ENCODE measurements around the gene EFNA5. TPM values are rescaled to one million over a fixed set of nuclear protein-coding genes. Genes with fewer than 3 reads are reported as not detected.

Gene EFNA5
- total and polyA plus RNA-seq, 2 experiments from 2014 or later: 7.5 to 10.1 TPM

- ATAC-seq (no peak), DNase-seq (ENCODE audit: low spot score) (no peak)
- H3F3A ChIP-seq (replicated peaks; ENCODE audit: low read depth): no peaks in the 10 kb centered on the region
- H3K4me1 ChIP-seq (ENCODE audit: insufficient read depth): peaks cover 39% of the 10 kb centered on the region
- H4K20me1 ChIP-seq (replicated peaks; ENCODE audit: insufficient read depth): no peaks in the 10 kb centered on the region
- Mint-ChIP-seq H3K27me3 (ENCODE audit: insufficient read depth, low read depth, poor library complexity) (peaks cover 2% of the 10 kb centered on the region), H3K4me3 (no peak overlapping the region), H3K36me3 (ENCODE audit: low read depth) (no peaks in the 10 kb centered on the region), H3K9me3 (no peaks in the 10 kb centered on the region), H3K27ac (0 out of 2 replicates have a peak overlapping the region, but pooled peaks have one; percentile 7), H3K4me1 (peaks cover 64% of the 10 kb centered on the region)
- no peak overlapping the region for H3K27ac ChIP-seq (ENCODE audit: low read depth)
- H3K4me2 ChIP-seq: no peak overlapping the region
- H3K4me3 ChIP-seq: no peak overlapping the region
- H2AFZ ChIP-seq: no peak overlapping the region
- peaks cover 5% of the 10 kb centered on the region for H3K79me2 ChIP-seq (replicated peaks; ENCODE audit: insufficient read depth)
- no peaks in the 10 kb centered on the region; the same call in 1 of the 2 replicates for H3K9me2 ChIP-seq (ENCODE audit: insufficient read depth)
- TF ChIP-seq ETS1 (IDR thresholded peaks at IDR 0.05) (no peak), ZNF462 (CRISPR knock-in tag; IDR thresholded peaks at IDR 0.05) (no peak), JUNB (IDR thresholded peaks at IDR 0.05; ENCODE audit: unreplicated experiment) (no peak), EZH2 (IDR thresholded peaks at IDR 0.05; ENCODE audit: low read depth, unreplicated experiment) (no peak), NANOG (IDR thresholded peaks at IDR 0.05; ENCODE audit: borderline replicate concordance) (no peak), ZNF114 (CRISPR knock-in tag; IDR thresholded peaks at IDR 0.05) (no peak), ZNF331 (CRISPR knock-in tag; IDR thresholded peaks at IDR 0.05; ENCODE audit: low read depth) (no peak)
- TF ChIP-seq, protein P1, sequence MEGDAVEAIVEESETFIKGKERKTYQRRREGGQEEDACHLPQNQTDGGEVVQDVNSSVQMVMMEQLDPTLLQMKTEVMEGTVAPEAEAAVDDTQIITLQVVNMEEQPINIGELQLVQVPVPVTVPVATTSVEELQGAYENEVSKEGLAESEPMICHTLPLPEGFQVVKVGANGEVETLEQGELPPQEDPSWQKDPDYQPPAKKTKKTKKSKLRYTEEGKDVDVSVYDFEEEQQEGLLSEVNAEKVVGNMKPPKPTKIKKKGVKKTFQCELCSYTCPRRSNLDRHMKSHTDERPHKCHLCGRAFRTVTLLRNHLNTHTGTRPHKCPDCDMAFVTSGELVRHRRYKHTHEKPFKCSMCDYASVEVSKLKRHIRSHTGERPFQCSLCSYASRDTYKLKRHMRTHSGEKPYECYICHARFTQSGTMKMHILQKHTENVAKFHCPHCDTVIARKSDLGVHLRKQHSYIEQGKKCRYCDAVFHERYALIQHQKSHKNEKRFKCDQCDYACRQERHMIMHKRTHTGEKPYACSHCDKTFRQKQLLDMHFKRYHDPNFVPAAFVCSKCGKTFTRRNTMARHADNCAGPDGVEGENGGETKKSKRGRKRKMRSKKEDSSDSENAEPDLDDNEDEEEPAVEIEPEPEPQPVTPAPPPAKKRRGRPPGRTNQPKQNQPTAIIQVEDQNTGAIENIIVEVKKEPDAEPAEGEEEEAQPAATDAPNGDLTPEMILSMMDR (conservative IDR thresholded peaks at IDR 0.05; ENCODE audit: low read depth in 2 of 2): no peak
- TF ChIP-seq, protein P2, sequence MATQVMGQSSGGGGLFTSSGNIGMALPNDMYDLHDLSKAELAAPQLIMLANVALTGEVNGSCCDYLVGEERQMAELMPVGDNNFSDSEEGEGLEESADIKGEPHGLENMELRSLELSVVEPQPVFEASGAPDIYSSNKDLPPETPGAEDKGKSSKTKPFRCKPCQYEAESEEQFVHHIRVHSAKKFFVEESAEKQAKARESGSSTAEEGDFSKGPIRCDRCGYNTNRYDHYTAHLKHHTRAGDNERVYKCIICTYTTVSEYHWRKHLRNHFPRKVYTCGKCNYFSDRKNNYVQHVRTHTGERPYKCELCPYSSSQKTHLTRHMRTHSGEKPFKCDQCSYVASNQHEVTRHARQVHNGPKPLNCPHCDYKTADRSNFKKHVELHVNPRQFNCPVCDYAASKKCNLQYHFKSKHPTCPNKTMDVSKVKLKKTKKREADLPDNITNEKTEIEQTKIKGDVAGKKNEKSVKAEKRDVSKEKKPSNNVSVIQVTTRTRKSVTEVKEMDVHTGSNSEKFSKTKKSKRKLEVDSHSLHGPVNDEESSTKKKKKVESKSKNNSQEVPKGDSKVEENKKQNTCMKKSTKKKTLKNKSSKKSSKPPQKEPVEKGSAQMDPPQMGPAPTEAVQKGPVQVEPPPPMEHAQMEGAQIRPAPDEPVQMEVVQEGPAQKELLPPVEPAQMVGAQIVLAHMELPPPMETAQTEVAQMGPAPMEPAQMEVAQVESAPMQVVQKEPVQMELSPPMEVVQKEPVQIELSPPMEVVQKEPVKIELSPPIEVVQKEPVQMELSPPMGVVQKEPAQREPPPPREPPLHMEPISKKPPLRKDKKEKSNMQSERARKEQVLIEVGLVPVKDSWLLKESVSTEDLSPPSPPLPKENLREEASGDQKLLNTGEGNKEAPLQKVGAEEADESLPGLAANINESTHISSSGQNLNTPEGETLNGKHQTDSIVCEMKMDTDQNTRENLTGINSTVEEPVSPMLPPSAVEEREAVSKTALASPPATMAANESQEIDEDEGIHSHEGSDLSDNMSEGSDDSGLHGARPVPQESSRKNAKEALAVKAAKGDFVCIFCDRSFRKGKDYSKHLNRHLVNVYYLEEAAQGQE (IDR thresholded peaks at IDR 0.05; ENCODE audit: unreplicated experiment): no peak
- no peaks in the 10 kb centered on the region for H3K36me3 ChIP-seq (ENCODE audit: insufficient read depth)
- no peaks in the 10 kb centered on the region for H3K27me3 ChIP-seq (ENCODE audit: insufficient read depth)
Observed at GRCh38 chr5:107458322-107458721, 212.4 kb downstream of the EFNA5 start.
